Measurements from ENCODE around the gene SLC12A7.

DNA sequence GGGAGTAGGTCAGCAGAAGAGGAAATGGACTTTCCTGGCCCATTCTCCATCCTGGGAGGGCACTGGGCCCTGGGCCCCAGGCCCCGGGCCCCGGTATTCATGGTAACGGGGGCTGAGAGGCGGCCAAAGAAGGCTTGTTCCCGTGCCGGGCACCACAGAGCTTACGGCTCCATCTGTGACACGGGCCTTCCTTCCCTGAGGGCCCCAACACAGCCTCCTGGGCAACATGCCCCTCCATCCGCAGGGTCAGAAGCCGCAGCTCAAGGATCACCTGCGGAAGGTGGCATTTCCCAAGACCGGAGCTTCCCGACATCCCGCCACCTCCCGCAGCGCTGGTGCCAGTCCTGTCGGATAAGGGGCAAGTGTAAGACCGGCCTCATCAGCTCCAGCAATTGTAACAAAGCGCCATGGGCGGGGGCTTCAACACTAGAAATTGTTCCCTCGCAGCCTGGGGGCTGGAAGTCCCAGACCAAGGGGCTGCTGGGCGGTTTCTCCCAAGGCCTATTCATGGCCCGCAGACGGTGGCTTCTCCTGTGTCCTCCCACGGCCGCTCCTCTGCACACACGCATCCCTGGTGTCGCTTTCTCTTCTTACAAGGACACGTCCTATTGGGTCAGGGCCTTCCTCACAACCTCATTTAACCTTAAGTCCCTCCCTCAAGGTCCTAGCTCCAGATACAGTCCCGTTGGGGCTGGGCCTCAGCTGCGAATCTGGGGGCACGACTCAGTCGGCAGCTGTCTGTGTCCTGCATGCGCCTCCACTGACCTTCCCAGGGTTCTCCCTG, 31.2 kb upstream of the SLC12A7 start:
- no peak for TF ChIP-seq CTCF (IDR thresholded peaks at IDR 0.05 in 8 of 11, conservative IDR thresholded peaks at IDR 0.05 in 3 of 11)
- no peak for TF ChIP-seq POLR2AphosphoS5 (IDR thresholded peaks at IDR 0.05)
- no peak for TF ChIP-seq POLR2A (IDR thresholded peaks at IDR 0.05)

Measured in spleen (tissue), 7 donors.